ENCODE results near the gene GIMAP8. TPM values are rescaled to one million over a fixed set of nuclear protein-coding genes. Genes with fewer than 3 reads are reported as not detected.

The GIMAP8 gene
- total RNA-seq, 2 experiments from 2014 or later = 7.7 to 9.6 TPM

GRCh38 chr7:150443793-150444540 is 6.5 kb upstream of the GIMAP8 start:
- H3K27me3 Mint-ChIP-seq = no peaks in the 10 kb centered on the region
- peaks cover 10% of the 10 kb centered on the region for H3K9me3 Mint-ChIP-seq (ENCODE audit: low read depth)
- intact Hi-C loops (cut with DNase I, micrococcal nuclease) = loop anchor here in 1 of 2 experiments (10.0 kb wide), 1 partner anchor 441 kb away; no protein-coding TSS in a partner anchor
- ChIA-PET CTCF (no interaction called here), POLR2A (no interaction called here)
- H3K36me3 Mint-ChIP-seq (ENCODE audit: low read depth) = peaks cover 3% of the 10 kb centered on the region
- DNase-seq (no peak), ATAC-seq (no peak)
- H3K4me1 Mint-ChIP-seq = peaks cover 49% of the 10 kb centered on the region
- no peak overlapping the region for H3K27ac Mint-ChIP-seq
- no peak overlapping the region for H3K4me3 Mint-ChIP-seq

- ChIA-PET CTCF (no interaction called here), POLR2A (no interaction called here)
- DNase-seq = no peak
- H3K4me3 Mint-ChIP-seq = no peak overlapping the region
- H3K27ac Mint-ChIP-seq = no peak overlapping the region
- no peak for ATAC-seq
- H3K4me1 Mint-ChIP-seq = peaks cover 49% of the 10 kb centered on the region
- H3K27me3 Mint-ChIP-seq = no peaks in the 10 kb centered on the region
- peaks cover 10% of the 10 kb centered on the region for H3K9me3 Mint-ChIP-seq (ENCODE audit: low read depth)
- intact Hi-C loops (cut with DNase I, micrococcal nuclease) = loop anchor here (5.0 to 10.0 kb wide), 4 partner anchors 222 to 440 kb away; partner anchors contain the start of gene GIMAP2 (in 1 of the 2)
- H3K36me3 Mint-ChIP-seq (ENCODE audit: low read depth) = peaks cover 3% of the 10 kb centered on the region
Measured at GRCh38 chr7:150444674-150445365, 5.6 kb upstream of the GIMAP8 start.

- intact Hi-C loops (cut with DNase I, micrococcal nuclease) = loop anchor here (5.0 to 10.0 kb wide), 4 partner anchors 221 to 438 kb away; partner anchors contain the start of gene GIMAP2 (in 1 of the 2)
- ATAC-seq (peak; percentile 21), DNase-seq (peak; percentile 49)
- peaks cover 7% of the 10 kb centered on the region for H3K9me3 Mint-ChIP-seq (ENCODE audit: low read depth)
- H3K4me1 Mint-ChIP-seq = peaks cover 47% of the 10 kb centered on the region
- no peaks in the 10 kb centered on the region for H3K27me3 Mint-ChIP-seq
- no peak overlapping the region for H3K4me3 Mint-ChIP-seq
- H3K27ac Mint-ChIP-seq = peak overlapping the region; percentile 79
- CTCF ChIA-PET = interaction anchor here (0.6 to 1.4 kb wide), 8 partner anchors 40 to 815 kb away, joined by 3 to 5 read pairs (median 4); no protein-coding TSS in a partner anchor
- POLR2A ChIA-PET = interaction anchor here (0.7 to 1.9 kb wide), 2 partner anchors 35 to 309 kb away, joined by 3 to 9 read pairs; no protein-coding TSS in a partner anchor
- peaks cover 3% of the 10 kb centered on the region for H3K36me3 Mint-ChIP-seq (ENCODE audit: low read depth)
Measured at GRCh38 chr7:150446288-150446938, 4.0 kb upstream of the GIMAP8 start.

GRCh38 chr7:150447966-150448788 is 2.3 kb upstream of the GIMAP8 start:
- no peak for DNase-seq

GRCh38 chr7:150448789-150449147 is 1.7 kb upstream of the GIMAP8 start:
- intact Hi-C loops (cut with DNase I, micrococcal nuclease) = loop anchor here (1.0 to 10.0 kb wide), 12 partner anchors 116 to 436 kb away; partner anchors contain the start of genes GIMAP1 (in 1 of the 2), GIMAP2 (in 1 of the 2) and GIMAP6 (in 1 of the 2)
- H3K9me3 Mint-ChIP-seq (ENCODE audit: low read depth) = no peaks in the 10 kb centered on the region
- ATAC-seq (peak; percentile 41), DNase-seq (peak; percentile 95)
- peaks cover 51% of the 10 kb centered on the region for H3K4me1 Mint-ChIP-seq
- ChIA-PET POLR2A (interaction anchor here (0.9 to 1.5 kb wide), 4 partner anchors 172 to 307 kb away, joined by 3 to 12 read pairs (median 6); no protein-coding TSS in a partner anchor), CTCF (interaction anchor here (0.6 to 4.8 kb wide), 53 partner anchors 8 to 384 kb away, joined by 3 to 69 read pairs (median 4); partner anchors contain the start of genes GIMAP1, GIMAP2, GIMAP4 and GIMAP6)
- H3K36me3 Mint-ChIP-seq (ENCODE audit: low read depth) = peaks cover 9% of the 10 kb centered on the region
- H3K4me3 Mint-ChIP-seq = peak overlapping the region; percentile 91
- no peaks in the 10 kb centered on the region for H3K27me3 Mint-ChIP-seq
- peak overlapping the region; percentile 96 for H3K27ac Mint-ChIP-seq

More at GRCh38 chr7:150447966-150448788, 2.3 kb upstream of the GIMAP8 start:
- Mint-ChIP-seq H3K4me1 (peaks cover 47% of the 10 kb centered on the region), H3K27ac (peak overlapping the region; percentile 94), H3K4me3 (peak overlapping the region; percentile 91), H3K36me3 (ENCODE audit: low read depth) (peaks cover 4% of the 10 kb centered on the region), H3K27me3 (no peaks in the 10 kb centered on the region), H3K9me3 (ENCODE audit: low read depth) (no peaks in the 10 kb centered on the region)
- intact Hi-C loops (cut with DNase I, micrococcal nuclease) = loop anchor here (1.0 to 10.0 kb wide), 12 partner anchors 117 to 437 kb away; partner anchors contain the start of genes GIMAP1 (in 1 of the 2), GIMAP2 (in 1 of the 2) and GIMAP6 (in 1 of the 2)
- ChIA-PET CTCF (interaction anchor here (0.7 to 4.8 kb wide), 40 partner anchors 10 to 317 kb away, joined by 3 to 69 read pairs (median 5); partner anchors contain the start of genes GIMAP1, GIMAP2, GIMAP4 and GIMAP6), POLR2A (interaction anchor here (1.1 to 1.9 kb wide), 4 partner anchors 173 to 307 kb away, joined by 4 to 12 read pairs (median 8); no protein-coding TSS in a partner anchor)
- peak; percentile 3 for ATAC-seq

GRCh38 chr7:150449206-150449952 is 1.1 kb upstream of the GIMAP8 start:
- Mint-ChIP-seq H3K4me1 (peaks cover 57% of the 10 kb centered on the region), H3K4me3 (peak overlapping the region; percentile 91), H3K9me3 (ENCODE audit: low read depth) (peaks cover 2% of the 10 kb centered on the region), H3K36me3 (ENCODE audit: low read depth) (peaks cover 15% of the 10 kb centered on the region), H3K27ac (peak overlapping the region; percentile 96), H3K27me3 (no peaks in the 10 kb centered on the region)
- POLR2A ChIA-PET = interaction anchor here (0.7 to 1.5 kb wide), 5 partner anchors 16 to 306 kb away, joined by 3 to 12 read pairs (median 4); no protein-coding TSS in a partner anchor
- CTCF ChIA-PET = interaction anchor here (0.6 to 4.8 kb wide), 54 partner anchors 9 to 383 kb away, joined by 3 to 69 read pairs (median 4); partner anchors contain the start of genes GIMAP1, GIMAP2, GIMAP4 and GIMAP6
- intact Hi-C loops (cut with DNase I, micrococcal nuclease) = loop anchor here (2.0 to 10.0 kb wide), 8 partner anchors 115 to 435 kb away; partner anchors contain the start of genes GIMAP2 (in 1 of the 2) and GIMAP6 (in 1 of the 2)
- peak; percentile 30 for DNase-seq
- ATAC-seq = no peak

- intact Hi-C loops (cut with DNase I, micrococcal nuclease) = loop anchor here (2.0 to 5.0 kb wide), 5 partner anchors 64 to 1209 kb away; partner anchors contain the start of genes GIMAP4 (in 1 of the 2), GIMAP5 (in 1 of the 2) and GIMAP7 (in 1 of the 2)
- no peaks in the 10 kb centered on the region for H3K27me3 Mint-ChIP-seq
- peaks cover 62% of the 10 kb centered on the region for H3K4me1 Mint-ChIP-seq
- ChIA-PET POLR2A (interaction anchor here (0.5 to 1.7 kb wide), 6 partner anchors 25 to 304 kb away, joined by 3 to 15 read pairs (median 4); partner anchors contain the start of genes GIMAP5 and GIMAP7), CTCF (interaction anchor here (0.5 to 4.8 kb wide), 14 partner anchors 11 to 354 kb away, joined by 3 to 69 read pairs (median 3); no protein-coding TSS in a partner anchor)
- ATAC-seq (peak; percentile 61), DNase-seq (peak; percentile 84)
- H3K36me3 Mint-ChIP-seq (ENCODE audit: low read depth) = peaks cover 31% of the 10 kb centered on the region
- peak overlapping the region; percentile 96 for H3K27ac Mint-ChIP-seq
- H3K9me3 Mint-ChIP-seq (ENCODE audit: low read depth) = peaks cover 9% of the 10 kb centered on the region
- peak overlapping the region; percentile 91 for H3K4me3 Mint-ChIP-seq
Measured at GRCh38 chr7:150451097-150451793, 815 bp downstream of the GIMAP8 start.

- no peaks in the 10 kb centered on the region for H3K27me3 Mint-ChIP-seq
- H3K4me1 Mint-ChIP-seq = peaks cover 60% of the 10 kb centered on the region
- H3K9me3 Mint-ChIP-seq (ENCODE audit: low read depth) = peaks cover 12% of the 10 kb centered on the region
- H3K36me3 Mint-ChIP-seq (ENCODE audit: low read depth) = peaks cover 34% of the 10 kb centered on the region
- DNase-seq (peak; percentile 62), ATAC-seq (peak; percentile 20)
- CTCF ChIA-PET = interaction anchor here (0.5 to 4.8 kb wide), 7 partner anchors 12 to 353 kb away, joined by 3 to 69 read pairs (median 3); no protein-coding TSS in a partner anchor
- peak overlapping the region; percentile 91 for H3K4me3 Mint-ChIP-seq
- intact Hi-C loops (cut with DNase I, micrococcal nuclease) = loop anchor here (2.0 to 5.0 kb wide), 6 partner anchors 29 to 1210 kb away; partner anchors contain the start of genes GIMAP4 (in 1 of the 2), GIMAP5 (in 1 of the 2) and GIMAP7 (in 1 of the 2)
- POLR2A ChIA-PET = interaction anchor here (0.6 to 1.7 kb wide), 3 partner anchors 16 to 303 kb away, joined by 4 to 15 read pairs (median 4); partner anchors contain the start of gene GIMAP7
- peak overlapping the region; percentile 96 for H3K27ac Mint-ChIP-seq
Measured at GRCh38 chr7:150451833-150452461, 1.5 kb downstream of the GIMAP8 start.
